Right forelimb (tissue), 1 donor: Measurements from ENCODE around the gene TMEM120B.
"Not testable (repeated sequence)": the region's sequence is repeated elsewhere in the genome, so short reads cannot be mapped to it uniquely, and the experiment has no call there.

Experiments
- DNase-seq: peaks from one replicate; pipeline ENCODE4 v3.0.0-alpha.2; 2018

Gene TMEM120B

DNA sequence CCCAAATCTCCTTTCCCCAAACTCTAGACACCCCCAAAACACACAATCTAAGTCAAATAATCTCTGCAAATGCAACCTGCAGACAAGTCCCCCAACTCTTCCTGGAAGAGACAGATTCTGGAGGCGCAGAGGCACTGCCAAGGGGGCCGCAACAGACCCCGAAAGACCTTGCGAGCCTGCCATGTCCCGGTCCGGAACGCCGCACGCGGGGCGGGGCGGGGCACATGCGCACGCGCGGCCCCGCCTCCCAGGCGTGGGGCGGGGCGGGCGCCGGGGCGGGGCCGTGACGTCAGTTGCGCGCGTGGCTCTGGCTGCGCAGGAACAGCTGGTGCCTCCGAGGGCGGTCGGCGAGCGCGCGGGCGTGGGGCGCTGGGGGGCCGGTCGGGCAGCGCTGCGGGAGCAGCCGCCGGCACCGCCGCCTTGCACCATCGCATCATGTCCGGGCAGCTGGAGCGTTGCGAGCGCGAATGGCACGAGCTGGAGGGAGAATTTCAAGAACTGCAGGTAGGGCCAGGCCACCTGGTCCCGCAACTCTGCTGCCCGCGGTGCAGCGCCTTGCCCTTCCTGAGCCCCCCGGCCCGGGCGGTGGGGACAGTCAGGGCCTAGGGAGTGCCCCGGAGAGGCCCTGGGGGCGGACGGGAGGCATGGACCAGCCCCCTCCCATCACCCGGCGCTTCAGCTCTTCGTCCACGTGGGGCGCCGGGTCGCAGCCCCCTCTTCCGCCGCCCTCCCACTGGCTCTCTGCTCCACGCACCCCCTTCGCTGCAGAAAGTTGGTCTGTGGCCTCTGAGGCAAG is at the start of gene TMEM120B:
Gene TMEM120B (plus strand): TSS at position 292 of the 796 bp plus-strand sequence. CDS start 144 bp downstream, at position 436.
- DNase-seq = peak; percentile 93

- DNase-seq = no peak
Measured at GRCh38 chr12:121663610-121663929, 49.0 kb upstream of the TMEM120B start.

GRCh38 chr12:121666829-121667228 is 45.7 kb upstream of the TMEM120B start:
- DNase-seq = not testable (repeated sequence)

- DNase-seq = peak; percentile 72
Measured at GRCh38 chr12:121668750-121669520, 43.6 kb upstream of the TMEM120B start.

GRCh38 chr12:121669521-121669900 is 43.0 kb upstream of the TMEM120B start, which contains the start of gene MORN3:
MORN3 (minus strand) TSS chr12:121669654; CDS start chr12:121669483, 171 bp downstream.
- no peak for DNase-seq

- DNase-seq = peak; percentile 70
Measured at GRCh38 chr12:121673013-121673511, 39.5 kb upstream of the TMEM120B start.

GRCh38 chr12:121676190-121676589 is 36.4 kb upstream of the TMEM120B start:
- DNase-seq = no peak

GRCh38 chr12:121678305-121678704 is 34.2 kb upstream of the TMEM120B start:
- no peak for DNase-seq

DNA sequence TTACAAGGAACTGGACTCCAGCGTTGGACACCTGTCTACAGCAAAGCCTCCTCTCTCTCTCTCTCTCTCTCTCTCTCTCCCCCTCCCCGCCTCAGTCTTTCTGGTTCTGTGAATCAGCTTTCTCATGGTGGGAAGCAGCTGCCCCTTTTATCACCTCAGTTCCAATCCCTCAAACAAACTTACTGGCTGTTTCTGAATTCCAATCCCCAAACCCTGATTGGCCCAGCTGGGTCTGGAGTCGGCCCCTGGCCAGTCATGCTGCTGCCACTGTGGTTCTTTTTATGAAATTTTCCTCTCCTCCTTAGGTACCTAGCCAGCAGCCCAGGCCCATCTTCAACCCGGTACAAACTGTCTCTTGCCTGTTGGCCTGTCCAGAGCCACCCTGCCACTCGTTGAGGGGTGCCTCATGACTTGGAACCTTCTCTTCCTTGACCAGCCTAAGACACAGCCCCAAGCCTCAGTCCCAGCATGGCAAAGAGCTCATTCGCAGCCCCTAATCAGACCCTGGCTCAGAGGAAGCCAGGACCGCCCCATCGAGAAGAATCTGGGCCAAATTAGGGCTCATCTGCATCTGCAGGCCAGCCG is 33.7 kb upstream of the TMEM120B start:
- no peak for DNase-seq

- DNase-seq = not testable (repeated sequence)
Measured at GRCh38 chr12:121679661-121680197, 32.8 kb upstream of the TMEM120B start.

- DNase-seq = no peak
Measured at GRCh38 chr12:121688966-121689365, 23.6 kb upstream of the TMEM120B start.

DNA sequence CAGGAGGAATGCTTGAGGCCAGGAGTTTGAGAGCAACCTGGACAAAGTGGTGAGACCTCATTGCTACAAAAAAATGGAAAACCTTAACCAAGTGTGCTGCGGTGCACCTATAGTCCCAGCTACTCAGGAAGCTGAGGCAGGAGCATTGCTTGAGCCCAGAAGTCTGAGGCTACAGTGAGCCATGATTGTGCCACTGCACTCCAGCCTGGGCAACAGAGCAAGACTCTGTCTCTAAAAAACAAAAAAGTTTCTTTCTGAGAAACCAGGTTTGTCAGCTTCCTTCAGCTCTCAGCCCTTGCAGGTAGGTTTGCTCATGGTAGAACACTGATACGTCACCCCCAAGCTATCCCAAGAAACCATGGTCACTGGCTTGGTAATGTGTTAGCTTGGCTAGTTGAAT is 23.1 kb upstream of the TMEM120B start:
- DNase-seq = no peak

GRCh38 chr12:121692744-121693143 is 19.8 kb upstream of the TMEM120B start:
- not testable (repeated sequence) for DNase-seq

DNA sequence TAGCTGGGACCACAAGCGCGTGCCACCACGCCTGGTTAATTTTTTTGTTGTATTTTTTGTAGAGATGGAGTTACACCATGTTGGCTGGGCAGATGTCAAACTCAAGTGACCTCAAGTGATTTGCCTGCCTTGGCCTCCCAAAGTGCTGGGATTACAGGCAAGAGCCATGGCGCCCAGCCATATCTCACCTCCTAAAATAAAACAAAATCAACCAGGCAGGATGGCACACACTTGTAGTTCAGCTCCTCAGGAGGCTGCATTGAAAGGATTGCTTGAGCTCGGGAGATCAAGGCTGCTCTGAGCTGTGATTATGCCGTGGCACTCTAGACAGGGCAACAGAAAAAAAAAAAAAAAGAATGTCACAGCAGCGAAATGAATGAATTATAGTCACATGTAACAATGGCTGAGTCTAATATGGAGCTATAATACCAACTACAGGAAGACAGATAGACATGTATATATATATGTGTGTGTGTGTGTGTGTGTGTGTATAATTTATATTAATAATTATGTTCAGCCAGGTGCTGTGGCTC is 19.3 kb upstream of the TMEM120B start:
- DNase-seq = no peak

- no peak for DNase-seq
Measured at GRCh38 chr12:121697093-121697698, 15.4 kb upstream of the TMEM120B start.

DNA sequence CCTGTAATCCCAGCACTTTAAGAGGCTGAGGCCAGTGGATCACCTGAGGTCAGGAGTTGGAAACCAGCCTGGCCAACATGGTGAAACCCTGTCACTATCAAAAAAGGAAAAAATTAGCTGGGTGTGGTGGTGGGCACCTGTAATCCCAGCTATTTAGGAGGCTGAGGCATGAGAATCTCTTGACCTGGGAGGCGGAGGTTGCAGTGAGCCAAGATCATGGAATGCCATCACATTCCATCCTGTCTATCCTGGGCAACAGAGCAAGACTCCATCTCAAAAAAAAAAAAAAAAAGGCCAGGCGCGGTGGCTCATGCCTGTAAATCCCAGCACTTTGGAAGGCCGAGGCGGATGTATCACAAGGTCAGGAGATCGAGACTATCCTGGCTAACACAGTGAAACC is 14.7 kb upstream of the TMEM120B start:
- not testable (repeated sequence) for DNase-seq

GRCh38 chr12:121701667-121702277 is 10.8 kb upstream of the TMEM120B start:
- no peak for DNase-seq

GRCh38 chr12:121702944-121703343 is 9.6 kb upstream of the TMEM120B start:
- DNase-seq = no peak

DNA sequence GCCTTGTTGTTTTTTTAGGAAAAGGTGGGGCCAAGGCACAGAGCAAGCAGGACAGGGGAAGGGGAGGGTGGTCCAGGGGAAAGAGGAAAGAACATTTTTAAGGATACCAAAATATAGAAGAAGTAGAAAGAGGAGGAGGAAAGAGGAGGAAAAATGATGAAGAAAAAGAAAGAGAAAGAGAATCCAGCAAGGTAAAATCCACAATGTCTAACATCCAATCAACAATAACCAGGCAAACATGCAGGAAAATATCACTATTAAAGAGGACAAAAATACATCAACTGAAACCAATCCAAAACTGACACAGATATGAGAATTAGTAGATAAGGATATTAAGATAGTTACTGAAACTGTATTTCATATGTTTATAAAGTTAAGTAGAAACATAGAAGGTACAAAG is 7.0 kb upstream of the TMEM120B start:
- DNase-seq = no peak

GRCh38 chr12:121708313-121709063 is 4.1 kb upstream of the TMEM120B start:
- DNase-seq = no peak

GRCh38 chr12:121709064-121709424 is 3.5 kb upstream of the TMEM120B start:
- not testable (repeated sequence) for DNase-seq
